ENCODE data around the gene SUSD6.

SUSD6 gene

GRCh38 chr14:69651664-69652063, 40.3 kb downstream of the SUSD6 start:
- DNase-seq, result no peak

DNA sequence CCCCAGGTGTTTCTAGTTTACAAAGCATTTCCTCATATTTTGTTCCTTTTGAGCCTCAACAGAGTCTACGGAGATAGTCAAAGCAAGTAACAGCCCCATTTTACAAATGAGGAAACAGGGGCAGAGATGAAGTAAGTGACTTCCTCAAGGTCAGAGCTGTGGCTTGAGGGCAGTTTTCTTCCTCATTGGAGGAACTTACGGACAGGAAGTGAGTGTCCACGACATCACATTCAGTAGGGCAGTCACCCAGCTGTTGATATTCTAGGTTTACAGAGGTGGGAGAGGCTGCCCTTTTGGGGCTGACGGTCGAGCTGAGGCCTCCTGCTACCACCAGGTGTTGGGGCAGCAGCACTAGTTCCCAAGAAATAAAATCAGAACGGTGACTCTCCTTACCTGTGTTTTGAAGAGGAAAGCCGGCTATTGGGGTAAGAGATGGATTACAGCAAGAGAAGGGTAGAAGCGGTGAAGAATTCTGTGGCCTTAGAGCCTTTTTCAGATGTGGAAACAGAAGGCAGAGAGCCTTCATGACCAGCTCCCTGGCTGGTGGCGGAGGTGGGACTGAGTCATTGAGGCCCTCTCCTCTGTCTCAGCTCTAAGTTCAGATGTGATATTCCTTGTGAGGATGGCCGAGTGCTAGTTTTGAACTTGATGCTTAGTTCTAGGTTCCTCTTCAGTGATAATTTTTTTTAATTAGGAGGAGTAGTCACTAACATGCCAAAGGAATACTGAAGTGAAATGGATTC, 41.7 kb downstream of the SUSD6 start:
- DNase-seq, result no peak

DNA sequence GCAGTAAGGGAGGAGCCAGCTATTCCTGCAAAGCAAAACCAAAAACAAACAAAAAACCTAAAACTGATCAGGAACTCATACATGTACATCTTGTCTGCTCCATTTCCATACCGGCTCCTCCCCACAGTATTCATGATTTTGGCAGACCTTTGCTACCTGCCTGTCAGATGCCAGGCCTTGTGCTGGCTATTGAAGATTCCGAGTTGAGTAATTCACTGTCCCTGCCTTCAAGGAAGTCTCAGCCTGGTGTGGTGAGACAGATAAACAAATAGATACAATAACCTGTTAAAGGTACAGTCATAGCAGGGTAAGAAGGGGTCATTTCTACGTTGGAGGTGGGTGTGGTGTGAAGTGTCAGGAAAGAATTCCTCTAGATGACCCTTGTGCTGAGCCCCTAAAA, 42.7 kb downstream of the SUSD6 start:
- no peak for DNase-seq

- DNase-seq, result no peak
Observed at GRCh38 chr14:69657950-69658355, 46.6 kb downstream of the SUSD6 start.

DNA sequence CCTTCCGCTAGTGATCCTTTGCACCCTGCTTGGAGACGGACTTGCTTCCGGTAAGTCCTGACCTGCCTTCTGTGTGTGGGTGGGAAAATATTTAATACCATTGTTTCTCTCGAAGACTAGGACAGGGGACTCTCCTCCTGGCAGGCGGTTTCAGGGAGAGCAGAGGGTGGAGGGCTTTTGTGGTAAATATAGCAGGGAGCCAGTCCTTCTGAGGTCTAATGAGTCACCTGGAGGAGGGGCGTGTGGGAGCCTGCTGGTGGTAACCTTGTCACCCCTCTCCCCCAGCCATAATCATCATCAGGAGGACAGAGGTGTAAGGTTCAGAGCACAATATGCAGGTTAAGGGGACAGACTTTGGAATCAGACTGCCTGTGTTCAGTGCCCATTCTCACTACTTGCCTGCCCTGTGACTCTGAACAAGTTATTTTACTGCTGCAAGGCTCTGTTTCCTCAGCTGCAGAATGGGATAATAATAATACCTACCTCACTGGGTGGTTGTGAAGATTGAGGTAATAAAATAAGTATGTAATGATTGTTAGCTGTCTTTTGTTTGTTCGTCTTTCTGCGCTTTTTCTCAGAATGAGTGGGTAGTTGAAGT, 47.4 kb downstream of the SUSD6 start:
- DNase-seq, result no peak

DNA sequence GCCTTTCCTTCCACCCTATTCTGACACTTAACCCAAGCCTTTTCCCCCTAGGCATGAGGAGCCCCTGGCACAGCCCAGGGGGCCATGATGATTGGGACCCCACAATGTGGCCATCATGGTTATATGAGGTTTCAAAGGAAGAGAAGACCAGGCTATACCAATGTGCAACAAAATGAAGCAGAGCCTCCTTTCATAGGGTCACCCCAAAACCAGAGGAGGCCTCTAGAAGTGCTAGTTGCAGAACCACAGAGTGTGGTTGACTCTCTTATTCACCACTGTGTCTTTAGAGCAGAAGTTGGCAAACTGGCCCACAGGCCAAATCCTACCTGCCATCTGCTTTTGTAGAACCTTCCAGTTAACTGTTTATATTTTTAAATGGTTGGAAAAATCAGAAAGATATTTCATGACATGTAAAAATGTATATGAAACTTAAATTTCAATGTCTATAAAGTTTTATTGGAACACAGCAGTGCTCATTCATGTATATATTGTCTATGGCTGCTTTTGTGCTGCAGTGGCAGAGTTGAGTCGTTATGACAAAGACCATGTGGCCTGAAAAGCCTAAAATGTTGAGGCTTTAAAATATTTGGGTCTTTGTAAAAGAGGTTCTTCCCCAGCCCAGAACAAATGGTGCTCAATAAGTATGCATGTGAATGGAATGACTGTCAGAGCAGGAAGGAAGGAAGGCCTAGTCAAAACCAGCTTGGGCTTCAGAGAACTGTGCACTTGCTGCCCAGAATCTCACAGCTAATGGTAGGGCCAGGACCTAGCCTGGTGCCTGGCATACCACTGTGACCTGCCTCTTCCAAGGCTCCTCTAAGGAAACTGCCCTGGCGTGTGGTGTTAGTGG, 49.2 kb downstream of the SUSD6 start:
- no peak for DNase-seq

DNA sequence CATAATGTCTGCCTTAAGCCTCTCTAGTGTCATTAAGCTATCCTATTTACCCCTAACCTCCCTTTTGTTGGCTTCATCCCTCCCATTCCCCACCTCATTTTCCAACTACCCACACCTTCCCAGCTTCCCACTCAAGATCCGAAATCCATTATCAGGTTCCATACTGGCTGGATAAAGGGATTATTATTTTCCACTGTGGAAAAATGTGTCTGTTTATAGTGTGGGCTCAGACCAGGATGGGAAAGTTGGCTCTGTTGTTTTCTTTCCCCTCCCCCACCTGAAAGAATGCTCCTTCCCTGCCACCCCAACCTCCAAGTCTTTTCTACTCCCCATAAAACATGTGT, 49.8 kb downstream of the SUSD6 start:
- DNase-seq, result no peak

DNA sequence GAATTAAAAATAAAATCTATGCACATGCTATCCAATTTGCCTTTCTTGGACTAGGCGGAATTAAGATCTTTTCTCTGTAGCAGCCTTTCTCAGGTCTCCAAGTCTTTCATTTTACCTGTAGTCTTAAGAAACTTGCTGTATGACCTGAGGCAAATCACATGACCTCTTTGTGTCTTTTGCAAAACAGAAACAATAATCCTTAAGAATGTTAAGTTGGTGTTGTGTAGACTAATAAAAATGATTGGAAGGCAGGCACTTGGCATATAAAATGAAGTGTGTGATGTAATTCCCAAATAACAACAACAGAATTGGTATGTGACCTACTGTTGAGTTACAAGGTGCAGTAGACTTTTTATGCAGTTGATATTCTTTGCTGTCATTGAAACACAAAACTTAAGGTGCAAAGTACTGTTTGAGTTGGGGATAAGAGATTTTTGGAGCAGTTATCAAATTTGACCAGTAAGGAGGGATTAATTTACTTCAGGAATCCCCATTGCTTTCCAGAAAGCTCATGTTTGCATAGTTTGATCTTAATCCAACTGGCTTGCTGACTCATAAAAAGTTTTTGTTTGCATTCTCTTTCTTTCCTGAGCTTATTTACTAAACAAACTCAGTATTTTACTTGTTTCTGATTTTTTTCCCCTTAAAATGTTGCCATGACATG, 51.4 kb downstream of the SUSD6 start:
- DNase-seq, result no peak

DNA sequence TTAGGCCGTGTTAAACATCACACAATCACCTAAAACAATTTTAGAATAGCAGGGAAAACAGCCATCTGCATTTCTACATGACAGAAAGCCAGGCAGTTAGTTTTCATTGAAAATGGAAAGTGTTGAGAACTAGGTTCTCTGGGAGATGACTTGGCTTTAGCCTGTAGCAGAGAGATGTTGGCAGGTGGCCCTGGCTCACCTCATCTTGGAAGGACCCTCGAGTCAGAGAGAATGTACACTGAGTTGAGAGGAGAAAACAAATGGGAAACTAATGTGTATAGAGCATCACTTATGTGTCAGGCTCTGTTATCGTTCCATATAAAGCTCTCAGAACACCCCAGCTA, 51.9 kb downstream of the SUSD6 start:
- no peak for DNase-seq

DNA sequence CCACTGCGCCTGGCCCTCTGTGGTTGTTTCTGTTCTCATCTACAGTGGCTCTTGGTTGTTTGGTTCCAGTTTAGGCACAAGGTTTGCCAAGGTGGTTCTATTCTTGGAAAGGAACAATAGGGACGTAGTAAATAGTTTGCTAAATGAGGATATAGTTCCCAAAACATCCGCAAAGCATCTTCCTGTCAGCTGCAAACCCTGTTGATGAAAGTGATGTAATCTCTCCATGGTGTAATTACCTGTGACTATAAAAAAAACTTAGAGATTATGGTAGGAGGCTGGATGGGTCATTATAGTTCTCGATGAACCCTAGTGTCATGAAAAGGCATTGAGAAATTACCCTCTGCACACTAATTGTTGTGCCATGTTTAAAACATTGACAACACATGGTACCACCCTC, 52.9 kb downstream of the SUSD6 start:
- DNase-seq, result no peak

DNA sequence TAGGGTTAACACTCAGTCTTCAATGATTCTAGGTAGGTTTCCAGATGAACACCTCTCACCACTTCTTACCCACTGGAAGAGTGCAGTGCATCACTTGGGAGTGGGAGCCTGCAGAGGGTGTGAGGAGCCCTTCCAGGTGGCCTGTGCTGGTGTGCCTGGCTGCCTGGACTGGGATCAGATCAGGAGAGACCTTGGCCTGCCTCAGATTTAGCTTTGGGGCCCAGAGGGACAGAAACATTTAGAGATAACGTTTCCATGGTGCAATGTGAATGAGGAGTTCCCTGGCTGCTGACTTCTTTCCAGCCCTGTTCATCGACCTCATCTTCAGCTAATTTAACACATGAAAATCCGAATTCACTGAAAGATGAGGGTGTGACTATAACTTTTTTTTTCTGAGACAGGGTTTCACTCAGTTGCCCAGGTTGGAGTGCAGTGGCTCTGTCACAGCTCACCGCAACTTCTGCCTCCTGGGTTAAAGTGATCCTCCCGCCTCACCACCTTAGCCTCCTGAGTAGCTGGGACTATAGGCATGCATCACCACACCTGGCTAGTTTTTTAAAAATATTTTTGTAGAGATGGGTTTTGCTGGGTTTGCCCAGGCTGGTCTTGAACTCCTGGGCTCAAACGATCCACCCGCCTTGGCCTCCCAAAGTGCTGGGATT, 53.6 kb downstream of the SUSD6 start:
- no peak for DNase-seq

DNA sequence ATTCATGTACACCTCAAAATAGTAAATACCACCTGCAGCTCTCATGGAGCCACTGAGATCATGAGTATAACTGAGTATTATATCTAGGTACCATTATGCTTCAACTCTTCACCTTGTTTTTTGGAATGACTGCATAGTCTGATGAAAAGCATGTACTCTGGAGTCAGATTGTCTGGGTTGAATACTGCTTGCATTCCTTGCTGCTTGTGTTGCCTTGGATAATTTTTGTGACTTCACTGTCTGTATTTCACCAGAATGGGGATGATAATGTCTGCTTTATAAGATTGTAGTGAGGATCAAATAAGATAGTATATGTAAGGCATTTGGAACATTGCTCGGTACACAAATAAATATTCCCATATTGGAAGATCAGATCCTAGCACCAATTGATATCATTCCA, 54.2 kb downstream of the SUSD6 start:
- DNase-seq, result no peak

DNA sequence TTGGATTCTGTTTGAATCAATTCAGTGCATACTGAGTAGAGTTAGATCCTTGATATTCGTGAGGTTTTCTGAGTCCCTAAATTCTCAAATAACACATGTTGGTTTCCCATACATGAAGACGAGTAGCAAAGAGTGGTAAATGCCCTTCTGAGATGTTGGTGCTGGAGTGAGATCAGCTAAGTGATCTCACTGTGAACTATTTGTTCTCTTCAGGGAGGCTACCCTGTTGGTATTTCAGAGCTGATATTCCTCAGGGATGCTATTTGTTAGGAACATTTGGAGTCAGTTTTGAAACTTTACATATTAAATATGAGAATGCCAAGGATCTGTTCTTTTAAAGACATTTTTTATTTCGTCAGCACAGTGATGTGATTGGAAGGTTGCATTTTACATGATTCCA, 54.7 kb downstream of the SUSD6 start:
- no peak for DNase-seq

DNA sequence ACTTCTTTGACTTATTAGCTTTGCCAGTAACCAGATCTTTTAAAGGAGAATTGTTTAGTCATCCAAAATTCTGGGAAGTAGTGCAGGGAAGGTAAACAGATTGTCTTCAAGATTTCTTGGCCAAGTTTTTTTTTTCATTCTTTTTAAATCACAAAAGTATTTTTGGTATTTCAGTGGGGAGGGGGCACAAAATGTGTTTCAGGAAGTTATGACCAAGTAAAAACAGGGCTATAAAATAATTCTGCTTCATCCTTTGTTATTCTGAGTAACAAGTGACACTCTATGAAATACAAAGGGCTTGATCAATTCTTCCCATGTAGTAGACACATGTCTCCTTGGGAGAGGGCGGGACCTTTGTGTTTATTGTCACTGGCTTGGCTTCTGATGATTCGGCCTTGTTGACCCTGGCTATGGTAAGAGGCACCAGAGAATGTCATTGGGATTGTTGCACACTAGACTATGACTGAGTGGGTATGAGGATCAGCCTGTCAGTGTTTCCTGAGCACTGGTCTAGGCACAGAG, 55.4 kb downstream of the SUSD6 start:
- no peak for DNase-seq

DNA sequence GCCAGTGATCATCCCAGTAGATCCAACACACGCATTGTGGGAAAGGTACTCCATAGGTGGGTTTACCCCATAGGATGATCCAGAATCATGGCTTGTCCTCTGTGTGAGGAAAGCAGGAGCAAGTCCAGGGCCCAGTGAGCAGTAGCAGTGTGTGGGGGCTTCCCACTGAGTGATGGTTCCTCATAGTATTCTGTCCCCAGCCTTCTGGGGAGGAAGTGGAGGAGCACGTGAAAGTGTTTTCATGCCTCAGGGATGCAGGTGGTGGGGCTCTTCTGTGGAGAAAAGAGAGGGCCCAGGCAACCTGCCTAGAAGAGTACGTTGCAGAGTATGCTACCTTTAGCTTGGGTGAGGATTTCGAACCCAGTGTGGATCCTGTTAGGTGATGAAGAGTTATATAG, 56.5 kb downstream of the SUSD6 start:
- no peak for DNase-seq

GRCh38 chr14:69669375-69669774, 58.0 kb downstream of the SUSD6 start:
- DNase-seq, result peak in 1 of 6 experiments; percentile 11

GRCh38 chr14:69670093-69670492, 58.7 kb downstream of the SUSD6 start:
- no peak for DNase-seq

- no peak for DNase-seq
Observed at GRCh38 chr14:69671365-69672030, 60.1 kb downstream of the SUSD6 start.

- no peak for DNase-seq
Observed at GRCh38 chr14:69672356-69672755, 61.0 kb downstream of the SUSD6 start.

DNA sequence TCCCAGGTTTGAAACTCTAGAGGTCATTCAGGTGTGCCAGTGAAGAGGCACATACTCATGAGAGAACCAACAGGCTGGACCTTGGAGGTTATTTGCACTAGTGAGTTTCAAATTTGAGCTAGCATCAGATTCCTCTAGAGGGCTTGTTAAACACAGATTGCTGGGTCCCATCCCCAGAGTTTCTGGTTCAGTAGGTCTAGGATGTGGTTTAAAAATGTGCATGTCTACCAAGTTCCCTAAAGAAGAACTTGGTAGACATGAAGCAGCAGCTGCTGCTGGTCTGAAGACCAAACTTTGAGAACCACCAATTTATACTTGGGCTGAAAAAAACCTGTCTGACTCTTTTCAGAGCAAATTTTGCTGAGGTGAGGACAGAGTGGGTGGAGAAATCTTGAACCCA, 61.7 kb downstream of the SUSD6 start:
- DNase-seq, result peak in 1 of 6 experiments; percentile 19

DNA sequence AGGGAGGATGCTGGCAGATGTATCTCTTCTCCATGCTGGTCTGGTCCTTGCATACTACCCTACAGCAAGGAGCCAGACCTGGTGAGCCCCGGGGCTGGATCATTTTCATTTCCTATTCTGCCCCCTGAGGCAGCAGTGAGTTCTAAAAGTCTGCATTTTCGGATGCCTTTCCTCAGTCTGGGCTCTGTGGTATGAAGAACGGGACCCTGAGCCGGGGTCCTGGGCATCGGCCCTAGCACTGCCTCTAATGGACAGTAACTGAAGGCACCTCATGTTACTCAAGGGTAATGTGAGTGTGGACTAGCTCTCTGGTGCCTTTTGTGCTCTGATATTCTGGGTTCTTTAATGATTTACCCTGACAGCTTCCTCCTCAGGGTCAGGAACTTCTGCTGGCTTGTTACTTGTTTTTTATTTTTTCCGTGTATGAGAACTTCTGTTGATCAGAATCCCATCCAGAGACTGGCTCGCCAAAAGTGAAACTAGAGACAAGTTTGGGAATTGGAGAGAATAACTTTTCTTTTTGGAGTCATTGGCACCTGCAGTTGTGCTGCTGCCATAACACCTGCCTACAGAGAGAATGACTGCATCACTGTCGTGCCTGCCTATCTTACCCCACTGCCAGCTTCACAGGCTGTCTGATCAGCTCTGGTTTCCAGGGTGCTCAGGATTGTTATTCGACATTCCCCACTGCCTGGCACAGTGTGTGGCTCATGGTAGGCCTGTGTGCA, 62.3 kb downstream of the SUSD6 start:
- no peak for DNase-seq
